BJ (cell line): ENCODE results near the gene EZH2. TPM values are rescaled to one million over a fixed set of nuclear protein-coding genes. Genes with fewer than 3 reads are reported as not detected.
A peak's percentile ranks its signal among the peaks of the same experiment; 100 is the strongest.

ENCODE experiments used
- CTCF ChIA-PET: fragments of 350-600 bp; formaldehyde crosslinking; extraction: SDS; loops from one replicate; lab custom pipeline; 2021; ENCODE audit warnings: antibody characterized with exemption, inconsistent platforms; lab: Yijun Ruan, JAX
- POLR2A ChIA-PET: fragments of 300-600 bp; sonication (Branson Sonifier 250); formaldehyde crosslinking; extraction: SDS; loops from one replicate; lab custom pipeline; 2021; ENCODE audit warnings: antibody characterized with exemption; lab: Charles Lee
- DNase-seq: peaks from one replicate; pipeline ENCODE4 v3.0.0-alpha.2; 2011; ENCODE audit warnings: low read depth
- H3K27me3 ChIP-seq: 2 replicates; pipeline ENCODE4 v1.6.0; 2011; ENCODE audit warnings: low read length; ENCODE audit not compliant: control insufficient read depth, insufficient read depth
- H3K36me3 ChIP-seq: 2 replicates; pipeline ENCODE4 v1.5.1; 2011; ENCODE audit warnings: low read length; ENCODE audit not compliant: control insufficient read depth, insufficient read depth
- H3K4me3 ChIP-seq: 2 replicates; pipeline ENCODE4 v1.5.1; 2011; ENCODE audit warnings: low read depth, mild to moderate bottlenecking, control low read depth, low read length
- CTCF ChIP-seq: IDR thresholded peaks from 2 replicates; pipeline ENCODE4 v1.5.1; 2011; ENCODE audit warnings: low read depth, mild to moderate bottlenecking, control low read depth, inconsistent platforms, low read length, moderate library complexity; ENCODE audit not compliant: insufficient read depth
- polyA plus RNA-seq: library from polyadenylated mRNA; depleted of rRNA; stranded (reverse); fragments of >200 nt; gene quantifications from 2 replicates; pipeline ENCODE4 v1.2.3, GENCODE V29; 2011; rRNA removed
- small RNA-seq: library from RNA; depleted of rRNA; stranded (forward); fragments of <200 nt; gene quantifications from one replicate; pipeline ENCODE3, GENCODE V24; 2012; ENCODE audit warnings: low replicate concordance, low read depth; ENCODE audit not compliant: insufficient read length

Gene EZH2
- polyA plus RNA-seq, 1 experiment, result 11.0 TPM

GRCh38 chr7:148772297-148773089 is 111.6 kb downstream of the EZH2 start:
- Histone ChIP-seq H3K4me3 (no peak overlapping the region), H3K27me3 (no peaks in the 10 kb centered on the region), H3K36me3 (peaks cover 6% of the 10 kb centered on the region)
- ChIA-PET POLR2A (no interaction called here), CTCF (interaction anchor here (0.8 to 1.2 kb wide), 5 partner anchors 14 to 148 kb away, joined by 3 to 4 read pairs (median 3); no protein-coding TSS in a partner anchor)
- TF ChIP-seq CTCF, result no peak
- peak; percentile 62 for DNase-seq

DNA sequence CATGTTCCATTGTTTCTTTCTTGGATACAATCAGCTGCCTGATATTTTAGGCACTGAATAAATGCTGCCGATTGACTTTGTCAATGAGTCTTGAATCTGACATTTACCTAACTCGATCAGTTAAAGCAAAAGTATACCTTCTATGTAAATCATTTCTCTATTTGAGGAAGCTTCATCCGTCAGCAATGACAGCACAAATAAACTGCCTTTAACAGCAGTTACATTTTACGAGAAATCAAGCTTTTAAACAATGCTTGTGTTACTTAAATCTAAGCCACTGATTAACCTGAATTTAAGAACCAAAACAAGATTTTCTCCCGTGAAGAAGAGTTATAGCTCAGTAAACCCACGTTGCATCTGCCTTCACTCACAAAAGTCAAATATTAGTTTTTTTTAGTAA is 114.1 kb downstream of the EZH2 start:
- no peak for DNase-seq
- no peaks in the 10 kb centered on the region for H3K27me3 ChIP-seq
- no peak overlapping the region for H3K4me3 ChIP-seq
- TF ChIP-seq CTCF, result no peak
- POLR2A ChIA-PET, result no interaction called here
- H3K36me3 ChIP-seq, result peaks cover 8% of the 10 kb centered on the region
- CTCF ChIA-PET, result interaction anchor here (0.7 to 1.4 kb wide), 3 partner anchors 10 to 20 kb away, joined by 3 to 4 read pairs (median 4); no protein-coding TSS in a partner anchor

GRCh38 chr7:148763622-148764021 is 120.5 kb downstream of the EZH2 start:
- Histone ChIP-seq H3K27me3 (no peaks in the 10 kb centered on the region), H3K4me3 (no peak overlapping the region), H3K36me3 (peaks cover 5% of the 10 kb centered on the region; the same call in 1 of the 2 replicates)
- no peak for TF ChIP-seq CTCF
- ChIA-PET CTCF (interaction anchor here (1.5 kb wide), 1 partner anchor 19 kb away, joined by 4 read pairs; no protein-coding TSS in a partner anchor), POLR2A (interaction anchor here (0.6 kb wide), 1 partner anchor 368 kb away, joined by 3 read pairs; no protein-coding TSS in a partner anchor)
- DNase-seq, result no peak

DNA sequence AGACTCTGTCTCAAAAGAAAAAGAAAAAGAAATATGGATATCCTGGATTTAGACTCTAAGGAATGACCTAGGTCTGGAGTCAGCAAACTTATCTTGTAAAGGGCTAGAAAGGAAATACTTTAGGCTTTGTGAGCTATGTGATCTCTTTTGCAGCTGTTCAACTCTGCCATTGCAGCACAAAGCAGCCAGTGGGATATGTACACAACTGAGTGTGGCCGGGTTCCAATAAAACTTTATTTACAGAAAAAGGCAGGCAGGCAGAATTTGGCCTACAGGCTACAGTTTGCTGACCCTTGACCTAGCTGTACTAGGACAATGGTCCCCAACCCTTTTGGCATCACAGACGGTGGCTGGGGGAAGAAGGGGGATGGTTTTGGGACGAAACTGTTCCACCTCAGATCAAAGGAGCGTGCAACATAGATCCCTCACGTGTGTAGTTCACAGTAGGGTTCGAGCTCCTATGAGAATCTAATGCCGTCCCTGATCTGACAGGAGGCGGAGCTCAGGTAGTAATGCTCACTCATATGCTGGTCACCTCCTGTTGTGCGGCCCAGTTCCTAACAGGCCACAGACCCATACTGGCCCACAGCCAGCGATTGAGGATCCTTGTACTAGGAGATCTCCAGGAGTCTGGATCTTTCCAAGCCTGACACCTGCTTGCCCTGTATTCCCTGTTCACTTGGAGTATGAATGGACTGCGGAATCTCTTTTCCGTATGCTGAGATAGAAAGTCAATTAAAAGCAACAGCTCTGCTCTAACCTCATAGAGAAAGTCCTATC is 122.4 kb downstream of the EZH2 start:
- Histone ChIP-seq H3K27me3 (no peaks in the 10 kb centered on the region), H3K36me3 (peaks cover 7% of the 10 kb centered on the region), H3K4me3 (no peak overlapping the region)
- no peak for DNase-seq
- no peak for TF ChIP-seq CTCF
- ChIA-PET POLR2A (no interaction called here), CTCF (interaction anchor here (0.6 to 1.1 kb wide), 2 partner anchors 121 to 186 kb away, joined by 4 read pairs; no protein-coding TSS in a partner anchor)

Small RNAs within 50 kb of the gene (small RNA-seq; reads per million reads assigned to genes)
- gene RF00017, result not detected
- gene RN7SL569P, result not detected
- not detected for gene RNU7-20P

Other genes with a start within 250 kb of the EZH2 start
- gene CUL1, start 185.4 kb downstream of the EZH2 start, polyA plus RNA-seq, result 38.6 and 52.0 TPM in 2 replicates
- 173 and 204 TPM in 2 replicates for gene PDIA4, start 144.2 kb upstream of the EZH2 start, polyA plus RNA-seq
- 2.1 and 2.3 TPM in 2 replicates for gene ZNF786, start 206.4 kb upstream of the EZH2 start, polyA plus RNA-seq
- 1.8 and 2.0 TPM in 2 replicates for gene ZNF425, start 242.0 kb upstream of the EZH2 start, polyA plus RNA-seq